Natural killer cell (primary cell): ENCODE measurements around the gene GRWD1. TPM values are rescaled to one million over a fixed set of nuclear protein-coding genes. Genes with fewer than 3 reads are reported as not detected.

Experiments used
- ATAC-seq, 3 donors: fragments of 150-1000 bp in 2 of 3; fragments of 200-7000 bp in 1 of 3; cut with Tn5 transposase; 1 replicate in 1 of 3; 2 replicates in 2 of 3; pipeline ENCODE4 v1.10.0; 2021; ENCODE audit warnings: mild to moderate bottlenecking in 2 of 3, moderate library complexity in 2 of 3
- DNase-seq, 2 donors: peaks; one replicate each; pipeline versions ENCODE4 v3.0.0 to v3.0.0-alpha.2; 2013 to 2021; ENCODE audit warnings: mixed read lengths in 1 of 2
- H3K27ac ChIP-seq: one replicate; pipeline ENCODE4 v1.5.1; 2013; ENCODE audit warnings: mild to moderate bottlenecking, low read length
- H3K27me3 ChIP-seq: one replicate; pipeline ENCODE4 v1.6.1; 2013; ENCODE audit warnings: low read length; ENCODE audit not compliant: control insufficient read depth, insufficient read depth
- H3K36me3 ChIP-seq: one replicate; pipeline ENCODE4 v1.6.1; 2013; ENCODE audit warnings: low read length; ENCODE audit not compliant: control insufficient read depth, insufficient read depth
- H3K4me1 ChIP-seq: one replicate; pipeline ENCODE4 v1.6.1; 2013; ENCODE audit warnings: low read length; ENCODE audit not compliant: control insufficient read depth, insufficient read depth
- H3K4me3 ChIP-seq: one replicate; pipeline ENCODE4 v1.5.1; 2013; ENCODE audit warnings: low read length
- H3K9me3 ChIP-seq: one replicate; pipeline ENCODE4 v1.6.1; 2013; ENCODE audit warnings: low read length; ENCODE audit not compliant: control insufficient read depth, insufficient read depth
- H3K27ac Mint-ChIP-seq, 2 donors: one replicate each; pipeline ENCODE4 v1.8.0; 2022; ENCODE audit warnings: mild to moderate bottlenecking in 2 of 2, mixed read lengths in 2 of 2, moderate library complexity in 1 of 2
- H3K27me3 Mint-ChIP-seq, 2 donors: one replicate each; pipeline ENCODE4 v1.8.0; 2022; ENCODE audit warnings: low read depth in 2 of 2, mixed read lengths in 2 of 2
- H3K36me3 Mint-ChIP-seq: one replicate; pipeline ENCODE4 v1.8.0; 2022; ENCODE audit warnings: mixed read lengths
- H3K4me1 Mint-ChIP-seq, 2 donors: one replicate each; pipeline ENCODE4 v1.8.0; 2022; ENCODE audit warnings: mixed read lengths in 2 of 2
- H3K4me3 Mint-ChIP-seq: one replicate; pipeline ENCODE4 v1.8.0; 2022; ENCODE audit warnings: mild to moderate bottlenecking, moderate library complexity, mixed read lengths
- H3K9me3 Mint-ChIP-seq, 2 donors: one replicate each; pipeline ENCODE4 v1.8.0; 2022; ENCODE audit warnings: mixed read lengths in 2 of 2
- CTCF ChIP-seq: fragments of 200-600 bp; IDR thresholded peaks from one replicate; pipeline ENCODE4 v1.8.0; 2022; ENCODE audit warnings: antibody characterized with exemption
- WGBS: methylation state at CpG from one replicate; pipeline ENCODE4 v1.1.7; 2013; ENCODE audit warnings: missing lambda C conversion rate; ENCODE audit not compliant: insufficient coverage; 5-methylcytosine and 5-hydroxymethylcytosine counted together
- intact Hi-C: fragments of 100-400 bp; cut with micrococcal nuclease; formaldehyde crosslinking; loops from one replicate; pipeline ENCODE4 v1.14.2; 2022
- total RNA-seq, 4 donors: library from RNA; stranded (reverse); fragments of 120-200 nt in 1 of 4; gene quantifications; one replicate each; pipeline versions ENCODE4 v1.2.3 to v1.2.4, GENCODE V29; 2013 to 2022

The GRWD1 gene
- total RNA-seq, 3 donors from 2014 or later (not counting 1 experiment from before 2014, with no cell fraction given) = 14.2 to 29.0 (median 16.7) TPM

- H3K27me3 Mint-ChIP-seq = peaks cover 23 to 28% of the 10 kb centered on the region in 2 donors
- WGBS = 96% methylated on average over 19 of the region's 20 CpGs
- Histone ChIP-seq H3K27ac (no peak overlapping the region), H3K4me1 (peaks cover 25% of the 10 kb centered on the region), H3K36me3 (no peaks in the 10 kb centered on the region), H3K9me3 (no peaks in the 10 kb centered on the region), H3K4me3 (no peak overlapping the region), H3K27me3 (peaks cover 20% of the 10 kb centered on the region)
- no peak overlapping the region for H3K27ac Mint-ChIP-seq
- intact Hi-C loops = no loop called here
- H3K4me3 Mint-ChIP-seq = peak overlapping the region; percentile 61
- no peaks in the 10 kb centered on the region for H3K36me3 Mint-ChIP-seq
- DNase-seq (no peak), ATAC-seq (no peak)
- TF ChIP-seq CTCF = no peak
- H3K9me3 Mint-ChIP-seq = no peaks in the 10 kb centered on the region
- peaks cover 24% of the 10 kb centered on the region in 2 donors for H3K4me1 Mint-ChIP-seq
Observed at GRCh38 chr19:48441360-48442050, 4.3 kb upstream of the GRWD1 start.

- H3K9me3 ChIP-seq = no peaks in the 10 kb centered on the region
- TF ChIP-seq CTCF = no peak
- Mint-ChIP-seq H3K9me3 (no peaks in the 10 kb centered on the region), H3K27ac (no peak overlapping the region), H3K27me3 (peaks cover 14 to 28% of the 10 kb centered on the region in 2 donors), H3K4me1 (peaks cover 24 to 26% of the 10 kb centered on the region in 2 donors), H3K4me3 (peak overlapping the region; percentile 61), H3K36me3 (no peaks in the 10 kb centered on the region)
- WGBS = 45% methylated on average over 94 of the region's 94 CpGs
- H3K36me3 ChIP-seq = no peaks in the 10 kb centered on the region
- no peak overlapping the region for H3K27ac ChIP-seq
- intact Hi-C loops = no loop called here
- ATAC-seq (no peak), DNase-seq (no peak)
- H3K4me3 ChIP-seq = no peak overlapping the region
- H3K4me1 ChIP-seq = peaks cover 28% of the 10 kb centered on the region
- H3K27me3 ChIP-seq = peaks cover 20% of the 10 kb centered on the region
Observed at GRCh38 chr19:48442116-48443035, 3.4 kb upstream of the GRWD1 start.

GRCh38 chr19:48443256-48443655, 2.5 kb upstream of the GRWD1 start:
- Mint-ChIP-seq H3K27ac (no peak overlapping the region), H3K4me3 (no peak overlapping the region), H3K9me3 (no peaks in the 10 kb centered on the region), H3K4me1 (peaks cover 26 to 27% of the 10 kb centered on the region in 2 donors), H3K36me3 (no peaks in the 10 kb centered on the region), H3K27me3 (peaks cover 9 to 23% of the 10 kb centered on the region in 2 donors)
- Histone ChIP-seq H3K27me3 (peaks cover 20% of the 10 kb centered on the region), H3K36me3 (peaks cover 4% of the 10 kb centered on the region), H3K4me1 (peaks cover 28% of the 10 kb centered on the region), H3K27ac (no peak overlapping the region), H3K4me3 (no peak overlapping the region), H3K9me3 (no peaks in the 10 kb centered on the region)
- ATAC-seq = no peak
- peak in 1 of 2 donors; percentile 43 for DNase-seq
- no peak for TF ChIP-seq CTCF
- intact Hi-C loops = no loop called here
- WGBS = 3% methylated on average over 60 of the region's 60 CpGs
